Mesenchymal stem cell (in vitro differentiated cells and primary cell): ENCODE measurements around the gene MRPS34.

Experiments
- DNase-seq: peaks from one replicate; pipeline ENCODE4 v3.0.0-alpha.2; 2013
- H2AFZ ChIP-seq: one replicate; pipeline ENCODE4 v1.6.1; 2013; ENCODE audit warnings: low read depth, mild to moderate bottlenecking, control low read depth, inconsistent platforms, low read length, moderate library complexity
- H2AK5ac ChIP-seq: 2 replicates; pipeline ENCODE4 v1.6.1; 2013; ENCODE audit warnings: low read length, moderate library complexity, mild to moderate bottlenecking, inconsistent platforms; ENCODE audit not compliant: severe bottlenecking
- H2BK120ac ChIP-seq: one replicate; pipeline ENCODE4 v1.6.1; 2013; ENCODE audit warnings: low read depth, mild to moderate bottlenecking, inconsistent platforms, low read length, moderate library complexity
- H2BK12ac ChIP-seq, 2 experiments: one replicate each; pipeline ENCODE4 v1.6.1; 2013; ENCODE audit warnings: inconsistent platforms in 2 of 2, low read length in 2 of 2, mild to moderate bottlenecking in 2 of 2, moderate library complexity in 2 of 2, control low read depth in 1 of 2
- H2BK15ac ChIP-seq: one replicate; pipeline ENCODE4 v1.6.1; 2013; ENCODE audit warnings: mild to moderate bottlenecking, low read depth, inconsistent platforms; ENCODE audit not compliant: poor library complexity, severe bottlenecking
- H2BK5ac ChIP-seq: 2 replicates; pipeline ENCODE4 v1.6.1; 2013; ENCODE audit warnings: low read depth, mild to moderate bottlenecking, low read length, control low read depth, inconsistent platforms; ENCODE audit not compliant: poor library complexity, severe bottlenecking
- H3K14ac ChIP-seq, 2 experiments: one replicate each; pipeline ENCODE4 v1.6.1; 2013; ENCODE audit warnings: inconsistent platforms in 2 of 2, low read length in 2 of 2, control low read depth in 1 of 2, mild to moderate bottlenecking in 1 of 2, moderate library complexity in 1 of 2
- H3K18ac ChIP-seq, 2 experiments: one replicate each; pipeline ENCODE4 v1.6.1; 2013; ENCODE audit warnings: inconsistent platforms in 2 of 2, low read length in 2 of 2, control low read depth in 1 of 2, low read depth in 1 of 2, mild to moderate bottlenecking in 1 of 2
- H3K23ac ChIP-seq, 2 experiments: one replicate each; pipeline ENCODE4 v1.6.1; 2013; ENCODE audit warnings: inconsistent platforms in 2 of 2, low read length in 2 of 2, mild to moderate bottlenecking in 2 of 2, moderate library complexity in 2 of 2, control low read depth in 1 of 2
- H3K27ac ChIP-seq: 2 replicates; pipeline ENCODE4 v1.5.1; 2013; ENCODE audit warnings: mild to moderate bottlenecking, moderate library complexity, low read length, control low read depth, inconsistent platforms; ENCODE audit not compliant: poor library complexity, severe bottlenecking
- H3K27me3 ChIP-seq, 2 experiments: 2 replicates each; pipeline versions ENCODE4 v1.6.1 to v1.7.0; 2013; ENCODE audit warnings: low read length in 2 of 2, mild to moderate bottlenecking in 2 of 2, moderate library complexity in 2 of 2, control low read depth in 1 of 2, inconsistent platforms in 1 of 2; ENCODE audit not compliant: control insufficient read depth in 1 of 2, insufficient read depth in 1 of 2
- H3K36me3 ChIP-seq, 2 experiments: 2 replicates each; pipeline versions ENCODE4 v1.6.1 to v1.7.0; 2013; ENCODE audit warnings: low read length in 2 of 2, control low read depth in 1 of 2, inconsistent platforms in 1 of 2, low read depth in 1 of 2, mild to moderate bottlenecking in 1 of 2; ENCODE audit not compliant: insufficient read depth in 2 of 2, control insufficient read depth in 1 of 2
- H3K4ac ChIP-seq, 2 experiments: one replicate each; pipeline ENCODE4 v1.6.1; 2013; ENCODE audit warnings: inconsistent platforms in 2 of 2, low read length in 2 of 2, mild to moderate bottlenecking in 2 of 2, moderate library complexity in 2 of 2, control low read depth in 1 of 2, low read depth in 1 of 2
- H3K4me1 ChIP-seq: 2 replicates; pipeline ENCODE4 v1.6.1; 2013; ENCODE audit warnings: low read depth, low read length, control low read depth; ENCODE audit not compliant: control insufficient read depth, insufficient read depth
- H3K4me2 ChIP-seq: 2 replicates; pipeline ENCODE4 v1.6.1; 2013; ENCODE audit warnings: low read length, mild to moderate bottlenecking, inconsistent platforms; ENCODE audit not compliant: poor library complexity, severe bottlenecking
- H3K4me3 ChIP-seq, 2 experiments: 2 replicates each; pipeline versions ENCODE4 v1.5.1 to v1.7.0; 2013; ENCODE audit warnings: low read length in 2 of 2, mild to moderate bottlenecking in 2 of 2, control low read depth in 1 of 2, low read depth in 1 of 2; ENCODE audit not compliant: insufficient read depth in 1 of 2
- H3K79me1 ChIP-seq: replicated peaks from 2 replicates; pipeline ENCODE4 v1.6.1; 2013; ENCODE audit warnings: mild to moderate bottlenecking, control low read depth, low read length, inconsistent platforms; ENCODE audit not compliant: poor library complexity, severe bottlenecking
- H3K9ac ChIP-seq: 2 replicates; pipeline ENCODE4 v1.7.0; 2013; ENCODE audit warnings: mild to moderate bottlenecking, low read length, moderate library complexity
- H3K9me3 ChIP-seq: 2 replicates; pipeline ENCODE4 v1.7.0; 2013; ENCODE audit warnings: mild to moderate bottlenecking, low read length; ENCODE audit not compliant: control insufficient read depth
- H4K8ac ChIP-seq: one replicate; pipeline ENCODE4 v1.6.1; 2013; ENCODE audit warnings: inconsistent platforms, mild to moderate bottlenecking, low read length, moderate library complexity
- H4K91ac ChIP-seq: one replicate; pipeline ENCODE4 v1.6.1; 2013; ENCODE audit warnings: mild to moderate bottlenecking, low read length, inconsistent platforms
- WGBS: methylation state at CpG from one replicate; pipeline ENCODE4 v1.1.7; 2013; ENCODE audit warnings: mixed read lengths; 5-methylcytosine and 5-hydroxymethylcytosine counted together

The MRPS34 gene

GRCh38 chr16:1792836-1793577 lies 20.1 kb upstream of the MRPS34 start:
- Histone ChIP-seq H3K27me3 (no peaks in the 10 kb centered on the region), H4K8ac (no peak overlapping the region), H3K14ac (no peak overlapping the region), H3K27ac (no peak overlapping the region), H3K4me3 (no peak overlapping the region), H3K79me1 (peaks cover 16% of the 10 kb centered on the region), H3K4ac (no peak overlapping the region), H2BK12ac (no peak overlapping the region), H3K4me2 (no peak overlapping the region), H3K9me3 (peaks cover 4% of the 10 kb centered on the region), H4K91ac (no peak overlapping the region), H2AK5ac (no peak overlapping the region), H2BK120ac (no peak overlapping the region), H2BK5ac (no peak overlapping the region), H2BK15ac (no peak overlapping the region), H3K23ac (no peak overlapping the region), H2AFZ (no peak overlapping the region), H3K9ac (no peak overlapping the region), H3K4me1 (peaks cover 6% of the 10 kb centered on the region), H3K18ac (no peak overlapping the region), H3K36me3 (peaks cover 17 to 59% of the 10 kb centered on the region in 2 experiments)
- WGBS, result 95% methylated on average over 32 of the region's 33 CpGs
- no peak for DNase-seq

GRCh38 chr16:1791943-1792812 lies 19.2 kb upstream of the MRPS34 start:
- H3K4ac ChIP-seq, result no peak overlapping the region
- H3K18ac ChIP-seq, result no peak overlapping the region
- H3K9ac ChIP-seq, result no peak overlapping the region
- H4K91ac ChIP-seq, result no peak overlapping the region
- H3K4me1 ChIP-seq, result peaks cover 6% of the 10 kb centered on the region
- no peak overlapping the region for H3K23ac ChIP-seq
- H2BK5ac ChIP-seq, result no peak overlapping the region
- DNase-seq, result no peak
- no peaks in the 10 kb centered on the region for H3K27me3 ChIP-seq
- peaks cover 23% of the 10 kb centered on the region for H3K79me1 ChIP-seq
- no peak overlapping the region for H3K4me2 ChIP-seq
- H3K4me3 ChIP-seq, result no peak overlapping the region
- H3K9me3 ChIP-seq, result no peaks in the 10 kb centered on the region
- H2AK5ac ChIP-seq, result no peak overlapping the region
- no peak overlapping the region for H2BK12ac ChIP-seq
- no peak overlapping the region for H3K14ac ChIP-seq
- peaks cover 17 to 67% of the 10 kb centered on the region in 2 experiments for H3K36me3 ChIP-seq
- H2BK120ac ChIP-seq, result no peak overlapping the region
- no peak overlapping the region for H2AFZ ChIP-seq
- no peak overlapping the region for H4K8ac ChIP-seq
- no peak overlapping the region for H2BK15ac ChIP-seq
- H3K27ac ChIP-seq, result no peak overlapping the region
- 93% methylated on average over 59 of the region's 59 CpGs for WGBS

DNA sequence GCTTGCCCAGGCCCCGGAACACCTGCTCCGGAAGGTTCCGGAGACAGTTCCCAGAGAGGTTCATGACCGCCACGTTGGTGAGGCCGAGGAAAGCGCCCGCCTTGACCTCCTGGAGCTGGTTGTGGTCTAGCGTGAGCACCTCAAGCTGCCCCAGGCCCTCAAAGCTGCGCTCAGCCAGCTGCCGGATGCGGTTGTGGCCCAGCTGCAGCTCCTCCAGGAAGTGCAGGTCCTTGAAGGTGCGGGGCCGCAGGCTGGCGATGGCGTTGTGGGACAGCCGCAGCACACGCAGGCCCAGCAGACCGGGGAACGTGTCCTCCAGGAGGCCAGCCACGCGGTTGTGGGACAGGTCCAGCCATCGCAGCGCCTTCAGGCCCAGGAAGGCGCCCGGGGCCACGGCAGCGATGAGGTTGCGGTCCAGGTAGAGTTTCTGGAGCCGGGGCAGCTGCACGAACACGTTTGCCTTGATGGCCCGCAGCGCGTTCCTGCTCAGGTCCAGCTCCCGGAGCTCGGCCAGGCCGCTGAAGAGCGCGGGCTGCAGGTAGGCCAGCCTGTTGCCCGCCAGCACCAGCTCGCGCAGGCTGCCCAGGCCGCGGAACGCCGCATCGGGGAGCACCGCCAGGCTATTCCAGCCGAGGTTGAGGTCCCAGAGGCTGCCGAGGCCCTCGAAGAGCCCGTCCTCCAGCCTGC lies 18.5 kb upstream of the MRPS34 start:
- WGBS, result 96% methylated on average over 53 of the region's 53 CpGs
- Histone ChIP-seq H3K23ac (no peak overlapping the region), H2BK12ac (no peak overlapping the region), H2BK15ac (no peak overlapping the region), H4K91ac (no peak overlapping the region), H3K4ac (no peak overlapping the region), H2BK120ac (no peak overlapping the region), H3K79me1 (peaks cover 30% of the 10 kb centered on the region), H2AK5ac (no peak overlapping the region), H4K8ac (no peak overlapping the region), H3K4me1 (peaks cover 7% of the 10 kb centered on the region), H2AFZ (no peak overlapping the region), H3K4me2 (no peak overlapping the region), H3K27ac (no peak overlapping the region), H3K14ac (no peak overlapping the region), H3K9ac (no peak overlapping the region), H2BK5ac (no peak overlapping the region), H3K9me3 (no peaks in the 10 kb centered on the region), H3K27me3 (no peaks in the 10 kb centered on the region), H3K18ac (no peak overlapping the region), H3K36me3 (peaks cover 23 to 75% of the 10 kb centered on the region in 2 experiments), H3K4me3 (no peak overlapping the region)
- no peak for DNase-seq
